Ovary (tissue), 3 donors: Measurements from ENCODE around the gene EFCAB6.

Experiments used
- CTCF ChIP-seq, 3 donors: fragments of 450-650 bp in 2 of 3; fragments of 200-600 bp in 1 of 3; IDR thresholded peaks; one replicate each; pipeline versions ENCODE4 v1.5.1 to v1.8.0; 2016 to 2022; ENCODE audit warnings: antibody characterized with exemption in 3 of 3, mild to moderate bottlenecking in 1 of 3
- EP300 ChIP-seq: sonication (generic); formaldehyde crosslinking; IDR thresholded peaks from one replicate; pipeline ENCODE4 v1.6.1; 2017; ENCODE audit warnings: antibody characterized with exemption
- POLR2A ChIP-seq: fragments of 450-650 bp; IDR thresholded peaks from one replicate; pipeline ENCODE4 v1.6.1; 2017; ENCODE audit warnings: antibody characterized with exemption, mild to moderate bottlenecking, moderate library complexity
- donor health status: DM: no; HTN: no; CAD: no.

GRCh38 chr22:43723816-43724215 lies 88.3 kb downstream of the EFCAB6 start:
- TF ChIP-seq CTCF (IDR thresholded peaks at IDR 0.05) (no peak), POLR2A (no peak), EP300 (no peak)
